Suprapubic skin (tissue), 4 donors: ENCODE data around the gene FUT9. TPM values are rescaled to one million over a fixed set of nuclear protein-coding genes. Genes with fewer than 3 reads are reported as not detected.

Experiments used
- DNase-seq, 2 donors: peaks; one replicate each; pipeline ENCODE4 v3.0.0-alpha.2; 2019; ENCODE audit warnings: low spot score in 2 of 2
- H3K27ac ChIP-seq: fragments of 200-600 bp; sonication (generic); one replicate; pipeline ENCODE4 v1.5.1; 2019
- H3K27me3 ChIP-seq: fragments of 200-600 bp; sonication (generic); one replicate; pipeline ENCODE4 v1.5.1; 2019
- H3K36me3 ChIP-seq: fragments of 200-600 bp; sonication (generic); one replicate; pipeline ENCODE4 v1.5.1; 2019
- H3K4me1 ChIP-seq: fragments of 200-600 bp; sonication (generic); one replicate; pipeline ENCODE4 v1.5.1; 2019
- H3K4me3 ChIP-seq: fragments of 200-600 bp; sonication (generic); one replicate; pipeline ENCODE4 v1.5.1; 2019; ENCODE audit warnings: mild to moderate bottlenecking
- H3K9me3 ChIP-seq: fragments of 200-600 bp; sonication (generic); one replicate; pipeline ENCODE4 v1.5.1; 2019
- CTCF ChIP-seq, 2 donors: fragments of 200-600 bp in 1 of 2; fragments of 450-650 bp in 1 of 2; sonication (generic) in 1 of 2; IDR thresholded peaks; one replicate each; pipeline ENCODE4 v1.5.1; 2016 to 2019; ENCODE audit warnings: antibody characterized with exemption in 2 of 2, mild to moderate bottlenecking in 1 of 2, moderate library complexity in 1 of 2
- EP300 ChIP-seq: sonication (generic); formaldehyde crosslinking; IDR thresholded peaks from one replicate; pipeline ENCODE4 v1.6.1; 2017; ENCODE audit warnings: antibody characterized with exemption
- POLR2A ChIP-seq, 2 donors: fragments of 450-650 bp; IDR thresholded peaks; one replicate each; pipeline ENCODE4 v1.6.1; 2017; ENCODE audit warnings: antibody characterized with exemption in 2 of 2, mild to moderate bottlenecking in 2 of 2, moderate library complexity in 2 of 2
- POLR2AphosphoS5 ChIP-seq, 3 donors: sonication (generic); formaldehyde crosslinking; IDR thresholded peaks; one replicate each; pipeline ENCODE4 v1.6.1; 2017; ENCODE audit warnings: antibody characterized with exemption in 3 of 3
- WGBS: methylation state at CpG from one replicate; pipeline ENCODE4 v1.1.5; 2018; 5-methylcytosine and 5-hydroxymethylcytosine counted together
- total RNA-seq, 4 donors: library from RNA; depleted of rRNA; stranded (reverse); fragments of >200 nt; gene quantifications; one replicate each; pipeline ENCODE4 v1.1.0, GENCODE V29; 2016

FUT9 gene
- total RNA-seq, 4 donors from 2014 or later = 0.13 to 1.4 (median 0.43) TPM

GRCh38 chr6:96157018-96157565 is 141.3 kb downstream of the FUT9 start:
- no peaks in the 10 kb centered on the region for H3K36me3 ChIP-seq
- H3K4me1 ChIP-seq = no peaks in the 10 kb centered on the region
- TF ChIP-seq POLR2A (IDR thresholded peaks at IDR 0.05) (no peak), EP300 (no peak), CTCF (IDR thresholded peaks at IDR 0.05) (no peak), POLR2AphosphoS5 (IDR thresholded peaks at IDR 0.05) (no peak)
- no peak overlapping the region for H3K27ac ChIP-seq
- WGBS = 47% methylated on average over 3 of the region's 3 CpGs
- no peak overlapping the region for H3K4me3 ChIP-seq
- no peaks in the 10 kb centered on the region for H3K9me3 ChIP-seq
- DNase-seq = no peak
- no peaks in the 10 kb centered on the region for H3K27me3 ChIP-seq

- Histone ChIP-seq H3K4me1 (no peaks in the 10 kb centered on the region), H3K27me3 (no peaks in the 10 kb centered on the region), H3K9me3 (no peaks in the 10 kb centered on the region), H3K36me3 (no peaks in the 10 kb centered on the region), H3K4me3 (no peak overlapping the region), H3K27ac (no peak overlapping the region)
- TF ChIP-seq CTCF (IDR thresholded peaks at IDR 0.05) = no peak
- TF ChIP-seq EP300 = no peak
- no peak for TF ChIP-seq POLR2AphosphoS5 (IDR thresholded peaks at IDR 0.05)
- no peak for TF ChIP-seq POLR2A (IDR thresholded peaks at IDR 0.05)
- 42% methylated on average over 2 of the region's 2 CpGs for WGBS
- DNase-seq = no peak
Measured at GRCh38 chr6:96162711-96163120, 146.9 kb downstream of the FUT9 start.

GRCh38 chr6:96164802-96165201 is 149.0 kb downstream of the FUT9 start:
- no peak for DNase-seq
- H3K4me1 ChIP-seq = no peaks in the 10 kb centered on the region
- no peak overlapping the region for H3K4me3 ChIP-seq
- no peaks in the 10 kb centered on the region for H3K36me3 ChIP-seq
- TF ChIP-seq POLR2AphosphoS5 (IDR thresholded peaks at IDR 0.05) (no peak), EP300 (no peak), CTCF (IDR thresholded peaks at IDR 0.05) (no peak), POLR2A (IDR thresholded peaks at IDR 0.05) (no peak)
- no peaks in the 10 kb centered on the region for H3K27me3 ChIP-seq
- H3K27ac ChIP-seq = no peak overlapping the region
- H3K9me3 ChIP-seq = no peaks in the 10 kb centered on the region

GRCh38 chr6:96171112-96171511 is 155.3 kb downstream of the FUT9 start:
- TF ChIP-seq EP300 (no peak), POLR2AphosphoS5 (IDR thresholded peaks at IDR 0.05) (no peak), CTCF (IDR thresholded peaks at IDR 0.05) (no peak), POLR2A (IDR thresholded peaks at IDR 0.05) (no peak)
- Histone ChIP-seq H3K4me3 (no peak overlapping the region), H3K27ac (no peak overlapping the region), H3K27me3 (no peaks in the 10 kb centered on the region), H3K36me3 (no peaks in the 10 kb centered on the region), H3K4me1 (no peaks in the 10 kb centered on the region), H3K9me3 (no peaks in the 10 kb centered on the region)
- 58% methylated on average over 2 of the region's 2 CpGs for WGBS
- DNase-seq = no peak

- Histone ChIP-seq H3K27ac (no peak overlapping the region), H3K4me1 (no peaks in the 10 kb centered on the region), H3K27me3 (no peaks in the 10 kb centered on the region), H3K4me3 (no peak overlapping the region), H3K9me3 (no peaks in the 10 kb centered on the region), H3K36me3 (no peaks in the 10 kb centered on the region)
- no peak for DNase-seq
- 3% methylated on average over 2 of the region's 2 CpGs for WGBS
- TF ChIP-seq EP300 (no peak), CTCF (IDR thresholded peaks at IDR 0.05) (no peak), POLR2A (IDR thresholded peaks at IDR 0.05) (no peak), POLR2AphosphoS5 (IDR thresholded peaks at IDR 0.05) (no peak)
Measured at GRCh38 chr6:96184798-96185197, 169.0 kb downstream of the FUT9 start.
